ENCODE measurements around the gene TMED3.

Gene TMED3

DNA sequence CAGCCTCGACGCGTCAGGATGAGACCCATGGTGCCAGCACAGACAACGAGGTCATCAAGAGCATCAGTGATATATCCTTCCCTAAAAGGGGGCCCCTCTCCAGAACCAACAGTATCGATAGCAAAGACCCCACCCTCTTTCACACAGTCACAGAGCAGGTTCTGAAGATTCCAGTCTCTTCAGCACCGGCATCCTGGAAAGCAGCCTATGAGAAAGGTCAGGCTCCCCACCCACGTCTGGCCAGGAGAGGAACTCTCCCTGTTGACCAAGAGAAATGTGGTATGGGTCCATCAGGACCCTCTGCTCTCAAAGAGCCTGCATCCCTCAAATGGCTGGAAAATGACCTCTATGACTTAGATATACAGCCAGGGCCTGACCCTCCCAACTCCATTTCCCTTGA is 16.8 kb upstream of the TMED3 start:
- H3K9me3 ChIP-seq, result no peaks in the 10 kb centered on the region
- H3K27ac ChIP-seq, result no peak overlapping the region
- H3K4me1 ChIP-seq, result peaks cover 18% of the 10 kb centered on the region
- no peak for TF ChIP-seq Cebpa-rat (IDR thresholded peaks at IDR 0.05)
- H3K27me3 ChIP-seq, result no peaks in the 10 kb centered on the region
- H3K9ac ChIP-seq, result no peak overlapping the region
- H4K20me1 ChIP-seq, result no peaks in the 10 kb centered on the region
- H3K4me2 ChIP-seq, result no peak overlapping the region
- H3K4me3 ChIP-seq, result no peak overlapping the region
- H3K36me3 ChIP-seq, result no peaks in the 10 kb centered on the region

DNA sequence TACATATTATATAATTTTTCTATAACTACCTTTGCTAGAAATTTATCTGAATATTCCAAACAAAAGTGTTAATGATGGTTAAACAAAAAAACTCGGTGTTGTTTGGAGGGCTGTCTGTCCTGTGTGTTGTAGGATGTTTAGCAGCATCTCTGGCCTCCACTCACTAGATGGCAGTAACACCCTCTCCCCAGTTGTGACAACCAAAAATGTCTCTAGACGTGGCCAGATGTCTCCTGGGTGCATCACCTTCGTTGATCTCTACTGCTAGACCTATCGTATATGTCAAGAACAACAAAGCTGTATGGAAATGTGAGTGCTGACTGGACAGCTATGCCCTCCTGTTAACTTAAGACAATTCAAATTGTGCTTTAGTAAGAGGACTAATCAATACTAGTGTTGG is 14.3 kb upstream of the TMED3 start:
- H3K27ac ChIP-seq, result no peak overlapping the region
- TF ChIP-seq Cebpa-rat (IDR thresholded peaks at IDR 0.05), result no peak
- no peaks in the 10 kb centered on the region for H3K27me3 ChIP-seq

DNA sequence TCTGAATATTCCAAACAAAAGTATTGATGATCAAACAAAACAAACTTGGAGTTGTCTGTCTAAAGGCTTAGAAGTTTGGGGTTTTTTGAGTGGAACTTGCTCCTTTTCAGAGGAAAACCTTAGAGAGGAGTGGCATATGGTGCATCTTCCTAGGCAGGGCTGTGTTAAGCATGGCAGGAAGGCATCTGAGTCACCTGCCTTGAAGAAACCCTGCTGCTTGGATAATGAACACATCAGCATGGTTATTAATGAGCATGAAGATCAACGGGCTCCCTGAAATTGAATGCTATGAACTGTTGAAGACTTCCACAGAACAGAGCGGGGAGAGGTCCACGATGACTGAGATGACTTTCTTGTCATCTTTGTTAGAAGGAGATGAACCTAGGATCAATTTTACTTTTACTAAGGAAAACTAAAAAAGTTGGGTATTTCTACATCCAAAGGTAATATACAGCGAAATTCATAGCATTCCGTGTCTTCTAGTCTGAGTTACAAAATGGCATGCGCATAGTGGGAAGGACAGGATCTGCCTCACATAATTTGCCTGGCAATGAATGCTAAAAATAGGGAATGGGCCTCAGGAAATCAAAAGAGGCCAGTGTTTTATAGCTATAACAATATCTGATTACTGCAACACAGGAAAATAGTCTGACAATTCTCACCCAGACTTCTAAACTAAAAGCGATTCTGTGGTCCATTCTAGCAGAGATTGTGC is 11.6 kb upstream of the TMED3 start:
- Histone ChIP-seq H3K9ac (no peak overlapping the region), H3K9me3 (no peaks in the 10 kb centered on the region), H3K27me3 (no peaks in the 10 kb centered on the region), H3K36me3 (no peaks in the 10 kb centered on the region), H4K20me1 (no peaks in the 10 kb centered on the region), H3K4me3 (no peak overlapping the region), H3K4me1 (no peaks in the 10 kb centered on the region), H3K27ac (no peak overlapping the region), H3K4me2 (no peak overlapping the region)
- no peak for TF ChIP-seq Cebpa-rat (IDR thresholded peaks at IDR 0.05)

More for the DNA sequence above, 14.3 kb upstream of the TMED3 start:
- no peak overlapping the region for H3K9ac ChIP-seq
- no peak overlapping the region for H3K4me3 ChIP-seq
- no peak overlapping the region for H3K4me2 ChIP-seq
- H4K20me1 ChIP-seq, result no peaks in the 10 kb centered on the region
- no peaks in the 10 kb centered on the region for H3K9me3 ChIP-seq
- H3K36me3 ChIP-seq, result no peaks in the 10 kb centered on the region
- peaks cover 2% of the 10 kb centered on the region for H3K4me1 ChIP-seq

DNA sequence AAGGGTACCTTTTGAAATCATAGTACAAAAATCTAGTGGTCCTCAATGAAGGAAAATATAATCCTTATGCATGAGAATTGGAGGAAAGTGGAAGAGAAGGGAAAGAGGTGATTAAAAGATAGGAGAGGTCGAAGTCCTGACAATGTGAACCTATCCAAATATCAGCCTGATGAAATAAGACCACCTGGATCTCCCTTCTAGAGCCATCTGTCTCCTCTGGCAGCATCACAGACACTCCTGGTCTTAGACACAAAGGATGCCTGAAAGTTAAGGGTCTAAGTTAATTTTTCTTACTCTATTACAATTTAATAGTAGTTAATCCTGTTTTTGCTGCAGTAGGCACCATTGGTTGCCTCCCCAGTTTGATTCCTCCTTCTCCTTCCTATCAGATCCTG is 11.1 kb upstream of the TMED3 start:
- Histone ChIP-seq H3K4me1 (no peaks in the 10 kb centered on the region), H3K9me3 (no peaks in the 10 kb centered on the region), H3K9ac (no peak overlapping the region), H3K27ac (no peak overlapping the region), H3K36me3 (no peaks in the 10 kb centered on the region), H3K27me3 (no peaks in the 10 kb centered on the region), H3K4me3 (no peak overlapping the region), H3K4me2 (no peak overlapping the region), H4K20me1 (no peaks in the 10 kb centered on the region)
- no peak for TF ChIP-seq Cebpa-rat (IDR thresholded peaks at IDR 0.05)

- Histone ChIP-seq H3K4me1 (peaks cover 8% of the 10 kb centered on the region), H3K9me3 (no peaks in the 10 kb centered on the region), H3K27me3 (no peaks in the 10 kb centered on the region), H3K36me3 (no peaks in the 10 kb centered on the region), H3K9ac (no peak overlapping the region), H3K4me2 (no peak overlapping the region), H3K4me3 (no peak overlapping the region), H4K20me1 (peaks cover 5% of the 10 kb centered on the region; the same call in 1 of the 2 replicates), H3K27ac (no peak overlapping the region)
- TF ChIP-seq Cebpa-rat (IDR thresholded peaks at IDR 0.05), result no peak
These were observed 3.7 kb upstream of the TMED3 start for GRCh38 chr15:79307251-79307650.

DNA sequence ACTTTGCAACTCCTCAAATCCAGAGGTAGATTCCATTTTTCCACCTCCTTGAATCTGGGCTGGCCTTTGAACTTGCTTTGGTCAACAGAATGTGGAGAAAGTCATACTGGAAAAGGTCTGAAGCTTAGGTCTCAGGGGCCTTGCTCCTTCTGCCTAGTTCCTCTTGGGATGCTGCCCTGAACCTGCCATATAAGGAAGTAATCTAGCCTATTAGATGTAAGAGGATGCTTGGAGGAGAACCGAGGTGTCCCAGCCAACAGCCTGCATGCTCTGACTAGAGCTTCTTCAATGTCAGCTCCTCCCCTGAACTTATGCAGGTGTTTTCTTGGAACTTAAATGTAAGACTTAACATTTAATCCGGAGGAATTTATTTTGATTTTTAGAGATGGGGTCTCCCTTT is 2.0 kb upstream of the TMED3 start:
- Histone ChIP-seq H3K9me3 (no peaks in the 10 kb centered on the region), H3K4me1 (peaks cover 24% of the 10 kb centered on the region), H3K4me3 (no peak overlapping the region), H3K27ac (no peak overlapping the region), H4K20me1 (peaks cover 15% of the 10 kb centered on the region), H3K27me3 (no peaks in the 10 kb centered on the region), H3K9ac (no peak overlapping the region; the same call in 1 of the 2 replicates), H3K4me2 (no peak overlapping the region), H3K36me3 (peaks cover 16% of the 10 kb centered on the region)
- TF ChIP-seq Cebpa-rat (IDR thresholded peaks at IDR 0.05), result no peak

- peak overlapping the region; percentile 92 for H3K4me2 ChIP-seq
- H3K9me3 ChIP-seq, result no peaks in the 10 kb centered on the region
- peak overlapping the region; percentile 87 for H3K4me3 ChIP-seq
- peaks cover 25% of the 10 kb centered on the region for H4K20me1 ChIP-seq
- no peak overlapping the region for H3K27ac ChIP-seq
- H3K9ac ChIP-seq, result peak overlapping the region; percentile 51; the same call in 1 of the 2 replicates
- TF ChIP-seq Cebpa-rat (IDR thresholded peaks at IDR 0.05), result no peak
- H3K27me3 ChIP-seq, result no peaks in the 10 kb centered on the region
- peaks cover 35% of the 10 kb centered on the region for H3K4me1 ChIP-seq
- peaks cover 33% of the 10 kb centered on the region for H3K36me3 ChIP-seq
These were observed 314 bp upstream of the TMED3 start for GRCh38 chr15:79310612-79310984.

DNA sequence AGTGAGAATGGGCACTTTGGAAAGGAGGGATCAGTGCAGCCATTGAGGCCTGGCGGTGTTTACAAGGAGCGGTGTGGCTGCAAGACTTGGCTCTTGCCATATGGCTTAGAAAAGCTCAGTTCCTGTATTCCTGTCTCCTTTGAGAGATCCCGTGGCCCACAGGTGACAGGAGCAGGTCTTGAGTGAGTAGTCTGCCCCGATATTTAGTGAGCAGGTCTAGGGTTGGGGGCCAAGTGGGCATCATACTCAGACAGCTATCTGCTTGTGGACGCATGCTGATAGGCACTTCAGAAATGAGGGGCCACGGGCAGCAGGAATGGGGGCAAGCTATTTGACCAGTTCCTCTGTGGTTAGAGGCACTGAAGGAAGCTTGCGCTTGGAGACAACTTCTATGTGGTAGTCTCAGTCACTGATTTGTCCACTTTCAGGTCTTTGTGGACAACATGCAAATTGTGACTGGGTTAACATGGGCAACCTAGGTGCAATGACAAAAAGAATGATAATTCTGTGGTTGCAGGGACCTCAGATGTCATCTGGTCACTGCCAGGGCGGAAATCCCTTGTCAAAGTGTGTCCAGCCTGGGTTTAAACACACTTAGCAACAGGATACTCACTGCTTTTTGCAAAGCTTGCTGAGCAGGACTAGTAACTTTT is 1.1 kb downstream of the TMED3 start:
- H3K9me3 ChIP-seq, result no peaks in the 10 kb centered on the region
- peak overlapping the region; percentile 87 for H3K4me3 ChIP-seq
- peaks cover 35% of the 10 kb centered on the region for H3K4me1 ChIP-seq
- H4K20me1 ChIP-seq, result peaks cover 39% of the 10 kb centered on the region
- H3K9ac ChIP-seq, result peak overlapping the region; percentile 82
- H3K27ac ChIP-seq, result peak overlapping the region; percentile 82
- H3K36me3 ChIP-seq, result peaks cover 47% of the 10 kb centered on the region
- peak overlapping the region; percentile 92 for H3K4me2 ChIP-seq
- no peaks in the 10 kb centered on the region for H3K27me3 ChIP-seq
- TF ChIP-seq Cebpa-rat (IDR thresholded peaks at IDR 0.05), result no peak

DNA sequence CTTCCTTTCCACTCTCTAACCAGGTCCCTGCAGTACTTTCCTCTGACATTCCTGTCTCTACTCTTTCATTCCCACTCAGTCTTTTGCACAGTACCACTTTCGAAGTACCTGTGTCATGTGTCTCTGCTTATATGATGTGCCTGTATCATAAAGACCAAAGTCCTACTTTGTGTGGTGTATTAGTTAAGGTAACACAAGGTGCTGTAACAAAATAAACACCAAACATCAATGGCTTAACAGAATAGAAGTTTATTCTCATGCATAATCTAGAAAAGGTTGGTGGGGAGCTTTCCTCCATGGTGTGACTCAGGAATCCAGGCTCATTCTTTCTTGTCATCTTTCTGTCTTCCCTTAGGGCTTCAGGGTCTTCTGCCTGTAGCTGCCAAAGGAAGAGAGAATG is 3.3 kb downstream of the TMED3 start:
- Histone ChIP-seq H3K4me1 (peaks cover 35% of the 10 kb centered on the region), H3K9ac (no peak overlapping the region), H3K4me3 (no peak overlapping the region), H3K36me3 (peaks cover 69% of the 10 kb centered on the region), H3K27ac (no peak overlapping the region), H3K27me3 (no peaks in the 10 kb centered on the region), H3K4me2 (0 out of 2 replicates have a peak overlapping the region, but pooled peaks have one; percentile 18), H4K20me1 (peaks cover 60% of the 10 kb centered on the region), H3K9me3 (peaks cover 4% of the 10 kb centered on the region; the same call in 1 of the 2 replicates)
- no peak for TF ChIP-seq Cebpa-rat (IDR thresholded peaks at IDR 0.05)

DNA sequence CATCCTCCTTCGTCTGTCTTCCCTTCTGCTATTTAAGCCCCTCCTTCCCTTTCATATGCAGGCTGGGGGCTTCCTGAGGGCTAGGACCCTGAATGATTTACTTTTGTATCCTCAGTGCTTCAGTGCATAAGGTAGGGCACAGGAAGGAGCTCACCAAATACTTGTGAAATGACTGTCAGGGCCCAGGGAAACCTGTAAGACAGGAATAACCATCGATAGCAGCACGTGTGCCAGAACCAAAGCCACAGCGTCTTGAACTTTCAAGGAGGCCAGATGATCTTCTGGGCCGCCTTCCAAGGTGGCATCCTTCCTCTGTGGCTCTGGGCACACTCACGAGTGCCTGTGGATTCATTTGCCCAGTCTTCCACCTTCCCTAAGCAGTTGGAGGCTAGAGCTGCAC is 3.9 kb downstream of the TMED3 start:
- Histone ChIP-seq H3K4me3 (no peak overlapping the region), H3K9me3 (peaks cover 4% of the 10 kb centered on the region; the same call in 1 of the 2 replicates), H3K4me2 (0 out of 2 replicates have a peak overlapping the region, but pooled peaks have one; percentile 18), H4K20me1 (peaks cover 67% of the 10 kb centered on the region), H3K27me3 (no peaks in the 10 kb centered on the region), H3K27ac (no peak overlapping the region), H3K36me3 (peaks cover 75% of the 10 kb centered on the region), H3K9ac (no peak overlapping the region), H3K4me1 (peaks cover 35% of the 10 kb centered on the region)
- TF ChIP-seq Cebpa-rat (IDR thresholded peaks at IDR 0.05), result no peak
